Measurements from ENCODE around the gene FGFR2. TPM values are rescaled to one million over a fixed set of nuclear protein-coding genes. Genes with fewer than 3 reads are reported as not detected.

The FGFR2 gene
- total RNA-seq, 1 donor from 2014 or later: 2.9 TPM

GRCh38 chr10:121501796-121502195 lies 96.4 kb downstream of the FGFR2 start:
- Mint-ChIP-seq H3K4me3 (ENCODE audit: unreplicated experiment) (no peak overlapping the region), H3K27ac (ENCODE audit: unreplicated experiment) (no peak overlapping the region), H3K36me3 (ENCODE audit: low read depth) (no peaks in the 10 kb centered on the region), H3K9me3 (ENCODE audit: low read depth) (no peaks in the 10 kb centered on the region), H3K4me1 (ENCODE audit: low read depth) (peaks cover 29% of the 10 kb centered on the region), H3K27me3 (ENCODE audit: low read depth) (no peaks in the 10 kb centered on the region)
- no peak for DNase-seq (ENCODE audit: low spot score)
- no peak for TF ChIP-seq CTCF (IDR thresholded peaks at IDR 0.05)

- Mint-ChIP-seq H3K27ac (ENCODE audit: unreplicated experiment) (peak overlapping the region; percentile 14), H3K27me3 (ENCODE audit: low read depth) (no peaks in the 10 kb centered on the region), H3K4me3 (ENCODE audit: unreplicated experiment) (no peak overlapping the region), H3K9me3 (ENCODE audit: low read depth) (no peaks in the 10 kb centered on the region), H3K4me1 (ENCODE audit: low read depth) (peaks cover 25% of the 10 kb centered on the region), H3K36me3 (ENCODE audit: low read depth) (no peaks in the 10 kb centered on the region)
- no peak for TF ChIP-seq CTCF (IDR thresholded peaks at IDR 0.05)
- DNase-seq (ENCODE audit: low spot score): no peak
Observed at GRCh38 chr10:121500701-121501332, 97.4 kb downstream of the FGFR2 start.

GRCh38 chr10:121497513-121498470 lies 100.5 kb downstream of the FGFR2 start:
- no peaks in the 10 kb centered on the region for H3K27me3 Mint-ChIP-seq (ENCODE audit: low read depth)
- H3K9me3 Mint-ChIP-seq (ENCODE audit: low read depth): no peaks in the 10 kb centered on the region
- no peak overlapping the region for H3K27ac Mint-ChIP-seq (ENCODE audit: unreplicated experiment)
- peaks cover 13% of the 10 kb centered on the region for H3K4me1 Mint-ChIP-seq (ENCODE audit: low read depth)
- peaks cover 3% of the 10 kb centered on the region for H3K36me3 Mint-ChIP-seq (ENCODE audit: low read depth)
- no peak for DNase-seq (ENCODE audit: low spot score)
- no peak for TF ChIP-seq CTCF (IDR thresholded peaks at IDR 0.05)
- no peak overlapping the region for H3K4me3 Mint-ChIP-seq (ENCODE audit: unreplicated experiment)

GRCh38 chr10:121495719-121496118 lies 102.5 kb downstream of the FGFR2 start:
- Mint-ChIP-seq H3K9me3 (ENCODE audit: low read depth) (no peaks in the 10 kb centered on the region), H3K27ac (ENCODE audit: unreplicated experiment) (no peak overlapping the region), H3K4me1 (ENCODE audit: low read depth) (peaks cover 10% of the 10 kb centered on the region), H3K27me3 (ENCODE audit: low read depth) (no peaks in the 10 kb centered on the region), H3K4me3 (ENCODE audit: unreplicated experiment) (no peak overlapping the region), H3K36me3 (ENCODE audit: low read depth) (peaks cover 3% of the 10 kb centered on the region)
- no peak for DNase-seq (ENCODE audit: low spot score)
- no peak for TF ChIP-seq CTCF (IDR thresholded peaks at IDR 0.05)

GRCh38 chr10:121494296-121494695 lies 103.9 kb downstream of the FGFR2 start:
- no peaks in the 10 kb centered on the region for H3K27me3 Mint-ChIP-seq (ENCODE audit: low read depth)
- peaks cover 3% of the 10 kb centered on the region for H3K36me3 Mint-ChIP-seq (ENCODE audit: low read depth)
- no peak overlapping the region for H3K27ac Mint-ChIP-seq (ENCODE audit: unreplicated experiment)
- no peak overlapping the region for H3K4me3 Mint-ChIP-seq (ENCODE audit: unreplicated experiment)
- no peak for DNase-seq (ENCODE audit: low spot score)
- no peaks in the 10 kb centered on the region for H3K9me3 Mint-ChIP-seq (ENCODE audit: low read depth)
- no peak for TF ChIP-seq CTCF (IDR thresholded peaks at IDR 0.05)
- peaks cover 9% of the 10 kb centered on the region for H3K4me1 Mint-ChIP-seq (ENCODE audit: low read depth)
